Stimulated activated CD8-positive, alpha-beta memory T cell treated with anti-CD3 and anti-CD28 coated beads, Interleukin-7, amount 100 ng/mL, for 4 hours (primary cell): ENCODE data around the gene PDS5B.
"Not testable (repeated sequence)": the region's sequence is repeated elsewhere in the genome, so short reads cannot be mapped to it uniquely, and the experiment has no call there.

Source experiments
- DNase-seq, 2 donors: peaks; one replicate each; pipeline ENCODE4 v3.0.0-alpha.2; 2020; ENCODE audit warnings: low read depth in 2 of 2

Gene PDS5B

GRCh38 chr13:32802159-32802558 lies 215.9 kb downstream of the PDS5B start:
- no peak for DNase-seq

DNA sequence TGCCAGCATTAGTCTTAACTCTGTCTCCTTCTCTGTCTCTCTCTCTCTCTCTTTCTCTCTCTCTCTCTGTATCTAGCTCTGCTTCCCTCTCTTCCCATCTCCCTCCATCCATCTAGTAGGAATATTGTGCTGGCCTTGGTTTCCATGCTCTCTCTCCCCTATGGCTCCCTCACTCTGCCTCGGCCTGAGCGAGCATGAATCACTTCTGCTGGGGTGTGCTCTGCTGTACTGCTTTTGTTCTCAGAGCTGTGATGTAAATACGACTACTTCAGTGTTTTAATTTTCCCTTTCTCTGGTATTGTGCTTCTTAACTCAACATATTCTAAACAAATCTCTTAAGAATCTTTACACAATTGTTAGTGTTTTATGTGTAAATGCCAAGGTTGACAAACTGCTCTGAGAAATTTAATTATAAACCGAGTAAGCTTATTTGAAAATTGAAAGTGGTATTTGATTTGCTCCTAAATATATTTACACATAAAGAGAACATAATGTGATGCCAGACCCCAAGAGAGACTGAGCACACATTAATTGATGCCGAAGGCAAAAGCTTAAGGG lies 218.5 kb downstream of the PDS5B start:
- DNase-seq = no peak

- no peak for DNase-seq
These were observed 225.1 kb downstream of the PDS5B start for GRCh38 chr13:32811297-32811800.

DNA sequence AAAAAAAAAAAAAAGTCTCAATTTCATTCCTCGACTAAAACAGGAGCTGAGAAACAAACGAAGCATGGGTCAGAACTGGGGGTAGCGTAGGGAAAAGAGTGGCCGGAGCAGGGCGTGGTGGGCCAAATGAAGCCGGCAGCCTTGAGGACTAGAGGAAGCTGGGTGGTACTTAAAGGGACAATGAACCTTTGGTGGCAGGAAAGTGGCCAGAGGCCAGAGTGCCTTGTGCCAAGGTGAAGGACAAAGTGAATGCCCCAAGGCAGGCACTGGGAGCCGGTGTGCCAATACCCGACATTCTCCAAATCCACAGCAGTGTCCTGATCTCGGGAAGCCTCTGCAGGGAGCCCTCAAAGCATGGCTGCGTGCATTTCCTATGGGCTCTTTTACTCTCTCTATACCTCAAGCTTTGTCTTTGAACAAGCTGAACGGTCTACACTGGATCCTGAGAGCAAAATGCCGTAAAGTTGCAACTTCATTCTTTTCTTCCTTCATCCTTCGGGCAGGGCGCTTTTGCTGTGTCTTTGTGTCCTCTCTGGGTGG lies 235.0 kb downstream of the PDS5B start:
- DNase-seq = no peak

- DNase-seq = no peak
These were observed 236.5 kb downstream of the PDS5B start for GRCh38 chr13:32822771-32823170.

- no peak for DNase-seq
These were observed 237.3 kb downstream of the PDS5B start for GRCh38 chr13:32823597-32823996.

DNA sequence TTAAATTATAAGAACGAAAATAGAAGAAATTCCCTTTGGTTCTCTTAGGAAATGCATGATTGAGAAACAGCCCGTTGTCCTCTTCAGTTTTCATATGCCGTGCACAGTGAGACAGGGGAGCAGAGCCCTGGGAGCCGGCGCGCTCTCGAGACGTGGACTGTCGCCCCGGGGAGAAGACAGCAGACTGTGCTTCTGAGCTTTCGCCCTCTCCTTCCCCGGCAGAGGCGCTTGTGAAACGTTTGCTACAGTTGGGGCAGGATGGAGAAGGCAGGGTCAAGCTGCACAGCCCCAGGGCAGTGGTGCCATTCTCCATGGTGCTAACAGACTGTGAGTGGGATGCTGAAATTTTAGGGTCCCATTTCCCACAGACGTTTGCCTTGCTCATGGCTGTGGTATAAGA lies 237.8 kb downstream of the PDS5B start:
- no peak for DNase-seq

GRCh38 chr13:32824675-32825074 lies 238.4 kb downstream of the PDS5B start:
- DNase-seq = no peak

DNA sequence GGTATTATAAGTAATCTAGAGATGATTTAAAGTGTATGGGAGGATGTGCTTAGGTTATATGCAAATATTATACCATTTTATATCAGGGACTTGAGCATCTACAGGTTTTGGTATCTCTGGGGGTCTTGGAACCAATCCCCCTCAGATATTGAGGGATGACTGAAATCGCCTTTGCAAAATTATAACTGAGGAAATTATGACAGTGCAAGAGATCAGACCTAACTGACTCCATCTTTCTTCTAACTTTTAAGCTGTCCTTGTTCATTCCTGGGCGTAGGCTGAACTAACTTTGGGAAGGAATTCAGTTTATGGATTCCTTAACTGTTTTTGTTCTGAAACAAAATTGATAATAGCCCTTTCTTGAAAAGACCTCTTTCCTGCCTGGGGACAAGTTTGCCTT lies 239.2 kb downstream of the PDS5B start:
- DNase-seq = no peak

GRCh38 chr13:32826372-32826771 lies 240.1 kb downstream of the PDS5B start:
- not testable (repeated sequence) for DNase-seq
